ENCODE results near the gene CREBRF.

DNA sequence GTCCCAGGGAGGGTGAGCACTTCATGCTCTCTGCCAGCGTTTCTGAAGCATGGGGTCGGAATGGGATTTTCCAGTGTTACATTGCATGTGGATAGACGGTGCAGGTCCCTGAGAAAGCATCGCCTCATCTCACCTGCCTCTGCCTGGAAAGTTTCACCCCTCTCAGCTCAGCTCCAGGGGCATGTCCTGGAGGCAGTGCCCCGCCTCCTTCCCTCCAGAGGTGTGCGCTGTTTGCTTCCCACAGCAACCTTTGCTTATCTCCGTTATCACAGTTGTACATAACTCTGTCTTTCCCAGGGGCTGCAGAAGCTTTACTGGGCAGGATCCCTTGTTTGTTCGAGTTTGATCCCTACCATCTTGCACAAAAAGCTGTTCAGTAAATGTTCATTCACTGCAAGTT is 10.7 kb upstream of the CREBRF start:
- no peak for TF ChIP-seq YY1 (IDR thresholded peaks at IDR 0.05; ENCODE audit: insufficient read depth, insufficient read length)
- no peak for TF ChIP-seq SUZ12 (IDR thresholded peaks at IDR 0.05; ENCODE audit: extremely low read depth, insufficient read depth, insufficient read length)
